Hair follicular keratinocyte (primary cell): Measurements from ENCODE around the gene GK. TPM values are rescaled to one million over a fixed set of nuclear protein-coding genes. Genes with fewer than 3 reads are reported as not detected.

Experiments used
- total RNA-seq: library from RNA; depleted of rRNA; stranded (reverse); fragments of >200 nt; gene quantifications from 2 replicates; pipeline ENCODE4 v1.2.3, GENCODE V29; 2015

The GK gene
- total RNA-seq = 4.6 and 6.1 TPM in 2 replicates

GRCh38 chrX:30653415-30654131 lies at the start of gene GK:
Gene GK (plus strand): TSS chrX:30653423. CDS start chrX:30653538, 115 bp downstream.

Other genes with a start within 250 kb of the GK start
- gene TASL, start 75.7 kb upstream of the GK start, total RNA-seq = not detected in 2 replicates
- gene TAB3, start 235.8 kb downstream of the GK start, total RNA-seq = 23.2 and 36.2 TPM in 2 replicates